Choroid plexus epithelial cell (primary cell): Measurements from ENCODE around the gene ARHGEF40.

Experiments used
- DNase-seq: peaks from one replicate; pipeline ENCODE4 v3.0.0-alpha.2; 2010; ENCODE audit warnings: low read depth
- H3K4me3 ChIP-seq: 2 replicates; pipeline ENCODE4 v1.5.1; 2011; ENCODE audit warnings: low read depth, mild to moderate bottlenecking, control low read depth, low read length, moderate library complexity
- CTCF ChIP-seq: conservative IDR thresholded peaks from 2 replicates; pipeline ENCODE4 v1.5.1; 2011; ENCODE audit warnings: low read depth, mild to moderate bottlenecking, control low read depth, inconsistent platforms, low read length, moderate library complexity

ARHGEF40 gene

GRCh38 chr14:21099596-21099985 is 29.5 kb downstream of the ARHGEF40 start:
- TF ChIP-seq CTCF: no peak
- no peak overlapping the region for H3K4me3 ChIP-seq

GRCh38 chr14:21100931-21101330 is 30.8 kb downstream of the ARHGEF40 start, which contains the start of gene TMEM253:
TMEM253 (plus strand) TSS chr14:21101066; CDS start chr14:21101344, 278 bp downstream.
- TF ChIP-seq CTCF: no peak
- H3K4me3 ChIP-seq: no peak within 1 kb of the TSS
- DNase-seq: no peak

More at GRCh38 chr14:21099596-21099985, 29.5 kb downstream of the ARHGEF40 start:
- DNase-seq: no peak

GRCh38 chr14:21101802-21102413 is 31.8 kb downstream of the ARHGEF40 start:
- no peak for DNase-seq
- no peak for TF ChIP-seq CTCF
- no peak overlapping the region for H3K4me3 ChIP-seq

- no peak for DNase-seq
- TF ChIP-seq CTCF: no peak
- H3K4me3 ChIP-seq: peak overlapping the region; percentile 85
These were observed 32.7 kb downstream of the ARHGEF40 start for GRCh38 chr14:21102521-21103410.

- TF ChIP-seq CTCF: no peak
- peak overlapping the region; percentile 85 for H3K4me3 ChIP-seq
- no peak for DNase-seq
These were observed 33.3 kb downstream of the ARHGEF40 start for GRCh38 chr14:21103411-21103709.

GRCh38 chr14:21103710-21104447 is 33.8 kb downstream of the ARHGEF40 start:
- peak; percentile 98 for DNase-seq
- H3K4me3 ChIP-seq: peak overlapping the region; percentile 85
- peak; percentile 82 for TF ChIP-seq CTCF
